Measurements from ENCODE around the gene CXXC1.
"Not testable (repeated sequence)": the region's sequence is repeated elsewhere in the genome, so short reads cannot be mapped to it uniquely, and the experiment has no call there.

CXXC1 gene

GRCh38 chr18:50274044-50274442 lies 13.4 kb downstream of the CXXC1 start:
- no peak for DNase-seq (ENCODE audit: low spot score)

GRCh38 chr18:50273203-50274043 lies 14.1 kb downstream of the CXXC1 start:
- DNase-seq (ENCODE audit: low spot score) = no peak

- no peak for DNase-seq (ENCODE audit: low spot score)
Measured at GRCh38 chr18:50272568-50272967, 14.9 kb downstream of the CXXC1 start.

GRCh38 chr18:50268022-50268747 lies 19.3 kb downstream of the CXXC1 start:
- peak; percentile 87 for DNase-seq (ENCODE audit: low spot score)

GRCh38 chr18:50266248-50266704 lies 21.2 kb downstream of the CXXC1 start, which contains the start of gene CFAP53:
TSS of gene CFAP53 (minus strand) at chr18:50266495. CDS start at chr18:50266404, 91 bp downstream.
- peak; percentile 99 for DNase-seq (ENCODE audit: low spot score)

- DNase-seq (ENCODE audit: low spot score) = no peak
Measured at GRCh38 chr18:50262977-50263376, 24.5 kb downstream of the CXXC1 start.

GRCh38 chr18:50250935-50251334 lies 36.6 kb downstream of the CXXC1 start:
- DNase-seq (ENCODE audit: low spot score) = no peak

- no peak for DNase-seq (ENCODE audit: low spot score)
Measured at GRCh38 chr18:50249576-50249975, 37.9 kb downstream of the CXXC1 start.

GRCh38 chr18:50247561-50247960 lies 39.9 kb downstream of the CXXC1 start:
- DNase-seq (ENCODE audit: low spot score) = no peak

- DNase-seq (ENCODE audit: low spot score) = not testable (repeated sequence)
Measured at GRCh38 chr18:50241768-50242167, 45.7 kb downstream of the CXXC1 start.

GRCh38 chr18:50240080-50240563 lies 47.4 kb downstream of the CXXC1 start:
- no peak for DNase-seq (ENCODE audit: low spot score)

GRCh38 chr18:50232419-50232818 lies 55.1 kb downstream of the CXXC1 start:
- no peak for DNase-seq (ENCODE audit: low spot score)

Measured in AG20443 (cell line).